Measurements from ENCODE around the gene NME7.

The NME7 gene

DNA sequence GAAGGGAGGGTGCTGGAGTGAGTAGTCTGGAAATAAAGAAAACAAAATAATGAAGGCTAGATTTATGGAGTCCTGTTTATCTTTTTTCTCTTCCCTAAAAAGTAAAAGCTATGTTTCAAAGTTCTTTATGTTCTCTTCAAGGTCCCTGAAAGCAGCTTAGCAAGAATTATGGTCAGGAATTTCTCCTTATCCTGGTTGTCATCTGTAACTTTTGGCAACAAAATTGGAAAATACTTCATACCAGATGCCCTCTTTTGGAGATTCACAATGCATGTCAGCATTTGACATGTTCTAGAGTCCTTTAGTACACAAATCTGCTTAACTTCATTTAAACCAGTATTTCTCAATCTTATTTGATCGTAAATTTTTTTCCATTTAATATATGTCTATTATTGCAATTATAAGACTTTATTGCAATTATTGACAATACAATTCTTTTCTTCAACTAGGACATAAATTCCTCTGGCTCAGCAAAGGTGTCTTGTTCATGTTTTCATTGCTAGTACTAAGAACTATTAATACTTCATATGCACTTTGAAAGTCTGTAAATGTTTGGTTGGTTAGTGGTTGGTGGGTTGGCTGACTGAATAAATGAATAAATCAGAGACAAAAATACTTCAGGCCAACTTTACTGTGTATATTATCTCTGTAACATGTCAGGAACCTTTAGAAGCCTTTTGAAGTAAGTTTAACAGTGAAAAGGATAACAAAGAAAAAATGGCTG lies 159.6 kb downstream of the NME7 start:
- H3K27me3 ChIP-seq (ENCODE audit: insufficient read depth, low read depth, severe bottlenecking) = no peaks in the 10 kb centered on the region
- DNase-seq = no peak

DNA sequence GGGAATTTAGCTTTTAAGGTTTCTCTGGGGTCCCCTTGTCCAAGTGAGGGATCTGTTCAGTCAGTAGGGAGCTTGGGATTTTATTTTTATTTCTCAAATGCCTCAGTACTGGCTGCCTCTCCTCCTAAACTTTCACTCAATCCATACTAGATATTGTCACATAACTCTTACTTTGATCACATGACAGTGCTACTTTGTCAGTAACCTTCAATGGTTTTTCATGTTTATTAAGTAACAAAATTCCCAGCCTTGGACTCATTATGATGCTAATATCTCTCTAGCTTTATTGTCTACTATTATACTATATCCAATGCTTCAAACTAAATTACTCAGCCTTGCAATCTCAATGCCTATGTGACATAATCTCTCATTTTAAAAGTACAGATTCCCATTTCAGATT lies 163.4 kb downstream of the NME7 start:
- H3K27me3 ChIP-seq (ENCODE audit: insufficient read depth, low read depth, severe bottlenecking) = no peaks in the 10 kb centered on the region
- no peaks in the 10 kb centered on the region for H3K36me3 ChIP-seq
- H3K9me3 ChIP-seq (ENCODE audit: severe bottlenecking) = no peaks in the 10 kb centered on the region
- DNase-seq = no peak
- TF ChIP-seq, protein P1, sequence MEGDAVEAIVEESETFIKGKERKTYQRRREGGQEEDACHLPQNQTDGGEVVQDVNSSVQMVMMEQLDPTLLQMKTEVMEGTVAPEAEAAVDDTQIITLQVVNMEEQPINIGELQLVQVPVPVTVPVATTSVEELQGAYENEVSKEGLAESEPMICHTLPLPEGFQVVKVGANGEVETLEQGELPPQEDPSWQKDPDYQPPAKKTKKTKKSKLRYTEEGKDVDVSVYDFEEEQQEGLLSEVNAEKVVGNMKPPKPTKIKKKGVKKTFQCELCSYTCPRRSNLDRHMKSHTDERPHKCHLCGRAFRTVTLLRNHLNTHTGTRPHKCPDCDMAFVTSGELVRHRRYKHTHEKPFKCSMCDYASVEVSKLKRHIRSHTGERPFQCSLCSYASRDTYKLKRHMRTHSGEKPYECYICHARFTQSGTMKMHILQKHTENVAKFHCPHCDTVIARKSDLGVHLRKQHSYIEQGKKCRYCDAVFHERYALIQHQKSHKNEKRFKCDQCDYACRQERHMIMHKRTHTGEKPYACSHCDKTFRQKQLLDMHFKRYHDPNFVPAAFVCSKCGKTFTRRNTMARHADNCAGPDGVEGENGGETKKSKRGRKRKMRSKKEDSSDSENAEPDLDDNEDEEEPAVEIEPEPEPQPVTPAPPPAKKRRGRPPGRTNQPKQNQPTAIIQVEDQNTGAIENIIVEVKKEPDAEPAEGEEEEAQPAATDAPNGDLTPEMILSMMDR (IDR thresholded peaks at IDR 0.05; ENCODE audit: low read depth, low read length) = no peak
- H3K4me3 ChIP-seq (ENCODE audit: low read depth, low read length) = no peak overlapping the region
- H3K27ac ChIP-seq = no peak overlapping the region

More for the DNA sequence above, 159.6 kb downstream of the NME7 start:
- no peak overlapping the region for H3K4me3 ChIP-seq (ENCODE audit: low read depth, low read length)
- H3K36me3 ChIP-seq = no peaks in the 10 kb centered on the region
- H3K27ac ChIP-seq = no peak overlapping the region
- H3K9me3 ChIP-seq (ENCODE audit: severe bottlenecking) = no peaks in the 10 kb centered on the region
- TF ChIP-seq, protein P1 (IDR thresholded peaks at IDR 0.05; ENCODE audit: low read depth, low read length) = no peak

DNA sequence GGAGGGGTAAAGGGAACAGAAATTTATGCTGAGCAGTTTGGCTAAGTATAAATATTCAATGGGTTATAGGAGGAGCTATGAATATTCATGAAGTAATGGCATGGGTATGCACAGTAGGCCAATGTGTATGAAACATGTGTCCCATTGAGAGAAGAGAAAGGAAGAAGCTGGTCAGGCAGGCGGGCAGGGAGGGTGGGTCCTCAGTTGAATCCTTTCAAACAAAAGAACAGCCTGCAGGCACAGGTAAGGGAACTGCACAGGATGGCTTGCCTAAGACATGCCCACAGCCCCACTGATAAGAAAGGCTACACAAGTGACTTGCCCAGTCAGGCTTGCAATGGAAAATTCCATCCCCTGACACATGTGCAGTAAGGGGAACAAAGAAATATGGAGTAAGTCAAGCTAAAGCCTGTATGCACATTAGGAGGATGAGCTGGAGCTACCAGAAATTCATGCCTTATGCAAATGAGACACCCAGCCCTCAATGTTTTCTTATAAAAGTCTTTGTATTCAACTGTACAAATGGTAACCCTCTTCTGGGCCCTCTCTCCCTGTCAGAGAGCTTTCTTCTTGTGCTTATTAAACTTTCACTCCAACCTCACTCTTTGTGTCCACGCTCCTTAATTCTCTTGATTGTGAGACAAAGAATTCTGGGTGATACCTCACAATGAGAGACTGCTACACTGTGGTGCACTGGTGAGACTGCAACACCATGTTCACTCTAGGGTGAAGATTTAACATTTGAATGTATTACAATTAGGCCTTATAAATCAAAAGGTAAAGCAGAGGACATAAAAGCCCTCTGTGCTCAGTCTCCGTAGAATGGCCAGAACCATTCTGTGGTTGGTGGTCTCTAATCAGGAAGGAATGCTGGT lies 164.6 kb downstream of the NME7 start:
- H3K27me3 ChIP-seq (ENCODE audit: insufficient read depth, low read depth, severe bottlenecking) = no peaks in the 10 kb centered on the region
- H3K4me3 ChIP-seq (ENCODE audit: low read depth, low read length) = no peak overlapping the region
- H3K27ac ChIP-seq = no peak overlapping the region
- H3K9me3 ChIP-seq (ENCODE audit: severe bottlenecking) = no peaks in the 10 kb centered on the region
- TF ChIP-seq, protein P1 (IDR thresholded peaks at IDR 0.05; ENCODE audit: low read depth, low read length) = no peak
- DNase-seq = no peak
- no peaks in the 10 kb centered on the region for H3K36me3 ChIP-seq

DNA sequence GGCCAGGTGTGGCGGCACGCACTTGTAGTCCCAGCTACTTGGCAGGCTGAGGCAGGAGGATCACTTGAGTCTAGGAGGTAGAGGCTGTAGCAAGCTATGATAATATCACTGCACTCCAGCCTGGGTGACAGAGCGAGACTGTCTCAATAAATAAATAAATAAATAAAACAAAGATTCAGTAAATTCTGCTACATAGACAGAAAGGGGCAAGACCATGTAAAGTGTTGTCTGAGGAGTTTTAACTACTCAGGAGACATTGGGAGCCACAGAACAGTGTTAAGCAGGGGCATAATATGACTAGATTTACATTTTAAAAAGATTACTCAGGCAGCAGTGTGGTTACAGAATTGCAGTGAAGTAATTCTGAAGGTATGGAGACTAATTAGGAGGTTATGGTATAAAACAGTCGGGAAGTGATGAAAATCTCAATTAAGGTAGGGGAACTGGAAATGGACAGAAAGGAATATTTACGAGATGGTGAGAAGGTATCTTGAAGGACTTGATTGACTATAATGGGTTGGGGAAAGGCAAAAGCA lies 166.4 kb downstream of the NME7 start:
- H3K36me3 ChIP-seq = no peaks in the 10 kb centered on the region
- TF ChIP-seq, protein P1 (IDR thresholded peaks at IDR 0.05; ENCODE audit: low read depth, low read length) = no peak
- H3K27me3 ChIP-seq (ENCODE audit: insufficient read depth, low read depth, severe bottlenecking) = no peaks in the 10 kb centered on the region
- no peak for DNase-seq
- no peak overlapping the region for H3K4me3 ChIP-seq (ENCODE audit: low read depth, low read length)
- no peaks in the 10 kb centered on the region for H3K9me3 ChIP-seq (ENCODE audit: severe bottlenecking)
- H3K27ac ChIP-seq = no peak overlapping the region

DNA sequence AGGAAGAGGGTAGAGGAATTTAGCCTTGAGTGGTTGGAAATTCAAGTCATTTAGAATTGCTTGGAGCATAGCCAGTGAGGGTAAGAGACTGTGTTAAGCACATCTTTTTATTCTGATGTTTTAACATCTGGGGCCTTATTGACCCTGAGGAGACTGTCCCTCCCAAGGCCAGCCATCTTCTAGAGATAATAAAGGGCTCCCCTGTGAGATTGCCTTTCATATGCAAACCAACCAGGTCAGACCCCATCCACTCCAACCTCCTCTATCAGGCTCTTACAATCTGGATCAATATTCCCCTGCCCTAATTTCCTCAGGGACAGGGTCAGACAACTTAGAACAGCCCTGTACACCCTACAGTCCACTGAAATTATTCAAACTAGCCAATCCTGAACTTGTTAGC lies 167.3 kb downstream of the NME7 start:
- no peak for DNase-seq
- H3K27ac ChIP-seq = no peak overlapping the region

More for the DNA sequence above, 167.3 kb downstream of the NME7 start:
- H3K4me3 ChIP-seq (ENCODE audit: low read depth, low read length) = no peak overlapping the region
- TF ChIP-seq, protein P1 (IDR thresholded peaks at IDR 0.05; ENCODE audit: low read depth, low read length) = no peak
- no peaks in the 10 kb centered on the region for H3K27me3 ChIP-seq (ENCODE audit: insufficient read depth, low read depth, severe bottlenecking)
- no peaks in the 10 kb centered on the region for H3K36me3 ChIP-seq
- no peaks in the 10 kb centered on the region for H3K9me3 ChIP-seq (ENCODE audit: severe bottlenecking)
